HEK293T (cell line): ENCODE measurements around the gene DNAH17.

Experiments used
- ARNT ChIP-seq: fragments of 450-650 bp; IDR thresholded peaks from 2 replicates; pipeline ENCODE4 v1.6.1; 2017; ENCODE audit warnings: mild to moderate bottlenecking
- FOXA1 ChIP-seq: fragments of 450-650 bp; IDR thresholded peaks from 2 replicates; pipeline ENCODE4 v1.6.1; 2016; ENCODE audit warnings: mild to moderate bottlenecking
- FOXK2 ChIP-seq: fragments of 450-650 bp; IDR thresholded peaks from 2 replicates; pipeline ENCODE4 v1.6.1; 2016; ENCODE audit warnings: mild to moderate bottlenecking
- FOXM1 ChIP-seq: fragments of 450-650 bp; IDR thresholded peaks from 2 replicates; pipeline ENCODE4 v1.6.1; 2017; ENCODE audit warnings: mild to moderate bottlenecking, borderline replicate concordance
- NFRKB ChIP-seq: fragments of 450-650 bp; IDR thresholded peaks from 2 replicates; pipeline ENCODE4 v1.6.1; 2016; ENCODE audit warnings: mild to moderate bottlenecking, moderate library complexity
- SUZ12 ChIP-seq: fragments of 450-650 bp; IDR thresholded peaks from 2 replicates; pipeline ENCODE4 v1.6.1; 2016; ENCODE audit warnings: mild to moderate bottlenecking
- TARDBP ChIP-seq: fragments of 450-650 bp; IDR thresholded peaks from 2 replicates; pipeline ENCODE4 v1.6.1; 2016
- ZNF384 ChIP-seq: fragments of 450-650 bp; IDR thresholded peaks from 2 replicates; pipeline ENCODE4 v1.6.1; 2016

GRCh38 chr17:78548725-78549124 is 28.5 kb downstream of the DNAH17 start:
- TF ChIP-seq FOXM1 (no peak), FOXK2 (no peak), SUZ12 (no peak), NFRKB (no peak), ZNF384 (no peak), ARNT (no peak), FOXA1 (no peak), TARDBP (no peak)
